ENCODE data around the gene POLE. TPM values are rescaled to one million over a fixed set of nuclear protein-coding genes. Genes with fewer than 3 reads are reported as not detected.
A peak's percentile ranks its signal among the peaks of the same experiment; 100 is the strongest.

POLE gene
- total RNA-seq, 2 experiments from 2014 or later: 157 to 230 TPM

DNA sequence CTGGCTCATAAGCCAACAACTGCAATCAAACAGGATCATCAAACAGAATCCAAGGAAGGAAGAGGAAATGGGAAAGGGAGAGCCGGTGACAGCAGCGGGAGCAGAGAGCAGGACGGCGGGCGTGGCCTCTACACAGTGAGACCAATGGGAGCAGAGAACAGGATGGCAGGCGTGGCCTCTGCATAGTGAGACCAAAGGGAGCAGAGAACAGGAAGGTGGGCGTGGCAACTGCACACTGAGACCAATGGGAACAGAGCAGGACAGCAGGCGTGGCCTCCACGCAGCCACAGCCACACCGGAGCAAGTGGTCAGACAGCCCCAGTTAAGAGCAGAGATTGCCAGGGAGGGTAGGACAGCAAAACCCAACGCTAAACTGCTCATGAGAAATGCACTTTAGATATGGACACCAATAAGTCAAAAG, 93.2 kb downstream of the POLE start:
- no peak overlapping the region for H3K27ac ChIP-seq (ENCODE audit: low read depth, low read length, poor library complexity, severe bottlenecking)
- peak; percentile 89 for DNase-seq (ENCODE audit: low spot score)
- H4K20me1 ChIP-seq (ENCODE audit: insufficient read depth, low read length): no peaks in the 10 kb centered on the region
- no peaks in the 10 kb centered on the region for H3K79me2 ChIP-seq (ENCODE audit: insufficient read depth, low read depth, low read length)
- TF ChIP-seq, protein P1, sequence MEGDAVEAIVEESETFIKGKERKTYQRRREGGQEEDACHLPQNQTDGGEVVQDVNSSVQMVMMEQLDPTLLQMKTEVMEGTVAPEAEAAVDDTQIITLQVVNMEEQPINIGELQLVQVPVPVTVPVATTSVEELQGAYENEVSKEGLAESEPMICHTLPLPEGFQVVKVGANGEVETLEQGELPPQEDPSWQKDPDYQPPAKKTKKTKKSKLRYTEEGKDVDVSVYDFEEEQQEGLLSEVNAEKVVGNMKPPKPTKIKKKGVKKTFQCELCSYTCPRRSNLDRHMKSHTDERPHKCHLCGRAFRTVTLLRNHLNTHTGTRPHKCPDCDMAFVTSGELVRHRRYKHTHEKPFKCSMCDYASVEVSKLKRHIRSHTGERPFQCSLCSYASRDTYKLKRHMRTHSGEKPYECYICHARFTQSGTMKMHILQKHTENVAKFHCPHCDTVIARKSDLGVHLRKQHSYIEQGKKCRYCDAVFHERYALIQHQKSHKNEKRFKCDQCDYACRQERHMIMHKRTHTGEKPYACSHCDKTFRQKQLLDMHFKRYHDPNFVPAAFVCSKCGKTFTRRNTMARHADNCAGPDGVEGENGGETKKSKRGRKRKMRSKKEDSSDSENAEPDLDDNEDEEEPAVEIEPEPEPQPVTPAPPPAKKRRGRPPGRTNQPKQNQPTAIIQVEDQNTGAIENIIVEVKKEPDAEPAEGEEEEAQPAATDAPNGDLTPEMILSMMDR (conservative IDR thresholded peaks at IDR 0.05; ENCODE audit: low read length): no peak
- TF ChIP-seq EZH2phosphoT487 (IDR thresholded peaks at IDR 0.05; ENCODE audit: borderline replicate concordance, low read depth, low read length): no peak
- H3K4me1 ChIP-seq (ENCODE audit: insufficient read depth, low read length, poor library complexity, severe bottlenecking): peaks cover 3% of the 10 kb centered on the region
- no peaks in the 10 kb centered on the region for H3K9me3 ChIP-seq (ENCODE audit: low read length)
- H3K4me2 ChIP-seq (ENCODE audit: low read length): peak overlapping the region; percentile 22
- no peak overlapping the region for H3K4me3 ChIP-seq (ENCODE audit: low read depth, low read length, poor library complexity, severe bottlenecking)
- intact Hi-C loops (cut with micrococcal nuclease; ENCODE audit: unreplicated experiment): loop anchor here (2.0 kb wide), 1 partner anchor 33 kb away; no protein-coding TSS in a partner anchor
- no peak overlapping the region for H2AFZ ChIP-seq (ENCODE audit: low read length)
- ChIA-PET POLR2A (no interaction called here), CTCF (ENCODE audit: unreplicated experiment) (no interaction called here)
- no peaks in the 10 kb centered on the region for H3K9me2 ChIP-seq (ENCODE audit: insufficient read depth, low read length)
- BruUV-seq (replicated peaks): no TSS peak
- H3K36me3 ChIP-seq (ENCODE audit: insufficient read depth, low read length): no peaks in the 10 kb centered on the region

DNA sequence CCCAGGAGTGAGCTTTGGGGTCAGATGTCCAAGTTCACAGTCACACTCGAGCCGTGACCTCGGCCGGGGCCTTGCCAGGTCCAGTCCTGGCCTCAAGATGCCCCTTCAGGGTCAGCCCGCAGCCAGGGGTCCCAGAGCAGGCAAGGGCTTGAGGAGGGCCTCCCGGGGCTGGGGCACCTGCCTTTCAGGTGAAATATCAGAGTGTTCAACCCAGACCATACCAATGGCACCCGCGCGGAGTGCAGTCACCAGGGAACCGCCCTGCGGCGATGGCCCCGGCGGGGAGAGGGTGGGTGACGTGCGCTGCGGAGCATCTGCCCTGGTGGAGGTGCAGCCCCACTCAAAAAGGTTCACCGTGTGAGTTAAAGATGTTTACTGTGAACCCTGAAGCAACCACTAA, 93.6 kb downstream of the POLE start:
- Histone ChIP-seq H3K9me2 (ENCODE audit: insufficient read depth, low read length) (no peaks in the 10 kb centered on the region), H2AFZ (ENCODE audit: low read length) (no peak overlapping the region), H3K4me1 (ENCODE audit: insufficient read depth, low read length, poor library complexity, severe bottlenecking) (peaks cover 3% of the 10 kb centered on the region), H3K79me2 (ENCODE audit: insufficient read depth, low read depth, low read length) (no peaks in the 10 kb centered on the region), H4K20me1 (ENCODE audit: insufficient read depth, low read length) (no peaks in the 10 kb centered on the region), H3K36me3 (ENCODE audit: insufficient read depth, low read length) (no peaks in the 10 kb centered on the region), H3K27ac (ENCODE audit: low read depth, low read length, poor library complexity, severe bottlenecking) (no peak overlapping the region), H3K4me3 (ENCODE audit: low read depth, low read length, poor library complexity, severe bottlenecking) (no peak overlapping the region), H3K4me2 (ENCODE audit: low read length) (peak overlapping the region; percentile 22), H3K9me3 (ENCODE audit: low read length) (no peaks in the 10 kb centered on the region)
- ChIA-PET CTCF (ENCODE audit: unreplicated experiment) (no interaction called here), POLR2A (interaction anchor here (0.8 kb wide), 1 partner anchor 174 kb away, joined by 4 read pairs; no protein-coding TSS in a partner anchor)
- TF ChIP-seq, protein P1 (conservative IDR thresholded peaks at IDR 0.05; ENCODE audit: low read length): no peak
- TF ChIP-seq EZH2phosphoT487 (IDR thresholded peaks at IDR 0.05; ENCODE audit: borderline replicate concordance, low read depth, low read length): no peak
- BruUV-seq (replicated peaks): no TSS peak
- no peak for DNase-seq (ENCODE audit: low spot score)
- intact Hi-C loops (cut with micrococcal nuclease; ENCODE audit: unreplicated experiment): no loop called here

DNA sequence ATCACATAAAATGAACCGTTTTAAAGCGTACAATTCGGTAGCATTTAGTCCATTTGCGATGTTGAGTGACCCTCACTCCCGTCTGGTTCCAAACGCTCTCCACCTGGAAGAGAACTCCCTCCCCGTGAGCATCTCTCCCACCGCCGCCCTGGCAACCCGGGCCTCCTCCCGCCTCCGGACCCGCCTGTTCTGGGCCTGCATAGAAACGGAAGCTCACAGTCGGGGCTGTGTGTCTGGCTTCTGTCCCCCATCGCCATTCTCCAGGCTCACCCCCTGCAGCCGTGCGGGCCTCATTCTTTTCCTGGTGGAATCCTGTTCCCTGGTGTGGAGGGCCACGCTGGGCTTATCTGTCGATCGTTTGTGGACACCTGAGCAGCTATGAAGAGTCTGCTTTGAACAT, 94.1 kb downstream of the POLE start:
- H4K20me1 ChIP-seq (ENCODE audit: insufficient read depth, low read length): no peaks in the 10 kb centered on the region
- CTCF ChIA-PET (ENCODE audit: unreplicated experiment): no interaction called here
- H3K36me3 ChIP-seq (ENCODE audit: insufficient read depth, low read length): no peaks in the 10 kb centered on the region
- DNase-seq (ENCODE audit: low spot score): no peak
- POLR2A ChIA-PET: interaction anchor here (0.8 kb wide), 1 partner anchor 173 kb away, joined by 4 read pairs; no protein-coding TSS in a partner anchor
- no peak overlapping the region for H3K4me3 ChIP-seq (ENCODE audit: low read depth, low read length, poor library complexity, severe bottlenecking)
- H3K79me2 ChIP-seq (ENCODE audit: insufficient read depth, low read depth, low read length): no peaks in the 10 kb centered on the region
- no peak overlapping the region for H3K27ac ChIP-seq (ENCODE audit: low read depth, low read length, poor library complexity, severe bottlenecking)
- H3K9me3 ChIP-seq (ENCODE audit: low read length): no peaks in the 10 kb centered on the region
- TF ChIP-seq, protein P1 (conservative IDR thresholded peaks at IDR 0.05; ENCODE audit: low read length): no peak
- no peak for TF ChIP-seq EZH2phosphoT487 (IDR thresholded peaks at IDR 0.05; ENCODE audit: borderline replicate concordance, low read depth, low read length)
- H3K4me2 ChIP-seq (ENCODE audit: low read length): no peak overlapping the region
- H2AFZ ChIP-seq (ENCODE audit: low read length): no peak overlapping the region
- no peaks in the 10 kb centered on the region for H3K9me2 ChIP-seq (ENCODE audit: insufficient read depth, low read length)
- peaks cover 3% of the 10 kb centered on the region for H3K4me1 ChIP-seq (ENCODE audit: insufficient read depth, low read length, poor library complexity, severe bottlenecking)
- no TSS peak for BruUV-seq (replicated peaks)
- intact Hi-C loops (cut with micrococcal nuclease; ENCODE audit: unreplicated experiment): no loop called here
